ENCODE data around the gene SLC1A2.

The SLC1A2 gene

DNA sequence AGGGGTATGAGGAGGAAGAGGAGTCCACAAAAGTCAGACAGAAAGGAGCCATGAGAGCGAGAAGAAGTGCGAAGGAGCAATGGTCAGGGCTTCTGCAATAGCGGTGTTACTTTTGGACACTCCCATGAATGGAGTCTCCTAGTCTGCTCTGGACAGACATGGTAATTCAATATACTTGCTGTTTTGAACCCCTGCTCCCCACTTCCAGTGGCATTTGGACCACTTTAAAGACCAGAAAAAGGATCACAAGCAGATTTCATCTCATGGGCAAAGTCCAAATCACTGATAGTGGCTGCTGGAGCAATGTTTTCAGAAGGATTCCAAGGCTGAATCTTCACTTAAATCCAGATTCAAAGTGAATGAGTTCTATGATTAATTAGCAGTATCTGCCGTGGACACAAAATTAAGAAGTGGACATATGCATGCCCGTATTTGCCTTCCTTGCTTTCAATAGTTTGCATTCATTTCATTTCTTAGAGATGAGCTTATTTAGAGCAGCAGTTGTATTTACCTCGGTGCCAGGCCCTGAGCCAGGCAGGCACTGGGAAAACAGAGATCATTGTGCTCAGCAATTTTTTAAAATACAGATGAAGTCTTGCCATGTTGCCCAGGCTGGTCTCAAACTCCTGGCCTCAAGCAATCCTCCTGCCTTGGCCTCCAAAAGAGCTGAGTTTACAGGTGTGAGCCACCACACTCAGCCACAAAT lies 72.0 kb downstream of the SLC1A2 start:
- Histone ChIP-seq H3K4me3 (ENCODE audit: low read depth, low read length) (no peak overlapping the region), H3K4me1 (no peaks in the 10 kb centered on the region), H3K9me3 (no peaks in the 10 kb centered on the region), H3K36me3 (no peaks in the 10 kb centered on the region), H3K27me3 (no peaks in the 10 kb centered on the region)
- no peak for DNase-seq
- TF ChIP-seq, protein P1, sequence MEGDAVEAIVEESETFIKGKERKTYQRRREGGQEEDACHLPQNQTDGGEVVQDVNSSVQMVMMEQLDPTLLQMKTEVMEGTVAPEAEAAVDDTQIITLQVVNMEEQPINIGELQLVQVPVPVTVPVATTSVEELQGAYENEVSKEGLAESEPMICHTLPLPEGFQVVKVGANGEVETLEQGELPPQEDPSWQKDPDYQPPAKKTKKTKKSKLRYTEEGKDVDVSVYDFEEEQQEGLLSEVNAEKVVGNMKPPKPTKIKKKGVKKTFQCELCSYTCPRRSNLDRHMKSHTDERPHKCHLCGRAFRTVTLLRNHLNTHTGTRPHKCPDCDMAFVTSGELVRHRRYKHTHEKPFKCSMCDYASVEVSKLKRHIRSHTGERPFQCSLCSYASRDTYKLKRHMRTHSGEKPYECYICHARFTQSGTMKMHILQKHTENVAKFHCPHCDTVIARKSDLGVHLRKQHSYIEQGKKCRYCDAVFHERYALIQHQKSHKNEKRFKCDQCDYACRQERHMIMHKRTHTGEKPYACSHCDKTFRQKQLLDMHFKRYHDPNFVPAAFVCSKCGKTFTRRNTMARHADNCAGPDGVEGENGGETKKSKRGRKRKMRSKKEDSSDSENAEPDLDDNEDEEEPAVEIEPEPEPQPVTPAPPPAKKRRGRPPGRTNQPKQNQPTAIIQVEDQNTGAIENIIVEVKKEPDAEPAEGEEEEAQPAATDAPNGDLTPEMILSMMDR (IDR thresholded peaks at IDR 0.05; ENCODE audit: low read depth, low read length): no peak

DNA sequence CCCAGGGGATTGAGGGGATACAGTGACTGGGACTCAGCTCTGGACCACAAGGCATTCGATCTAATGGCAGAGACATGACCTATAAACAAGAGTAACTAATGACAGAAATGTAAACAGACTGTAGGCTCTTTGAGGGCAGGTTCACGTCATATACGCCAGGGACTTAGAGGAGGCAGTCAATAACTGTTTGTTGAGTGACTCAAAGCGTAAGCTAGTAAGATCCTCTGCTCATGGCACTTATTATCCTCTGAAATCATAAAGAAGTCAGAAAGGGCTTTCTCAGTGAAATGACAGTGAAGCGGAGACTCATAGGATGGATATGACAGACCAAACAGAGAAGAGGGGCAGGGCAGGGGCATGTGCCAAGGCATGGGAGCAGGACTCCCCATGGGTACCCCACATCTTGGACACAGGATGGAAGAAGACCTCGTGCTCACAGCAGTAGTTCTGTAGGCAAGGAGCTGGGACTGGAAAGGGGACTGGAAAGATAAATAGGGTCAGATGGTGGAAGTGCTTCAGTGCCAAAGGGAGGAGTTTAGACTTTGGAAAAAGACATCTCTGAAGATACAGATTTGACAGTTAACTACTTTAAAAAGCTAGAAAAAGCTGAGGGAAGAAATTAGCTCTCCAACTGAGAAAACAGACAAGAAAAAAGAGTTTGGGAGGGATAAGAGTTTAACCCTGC lies 72.7 kb downstream of the SLC1A2 start:
- Histone ChIP-seq H3K4me3 (ENCODE audit: low read depth, low read length) (no peak overlapping the region), H3K9me3 (no peaks in the 10 kb centered on the region), H3K4me1 (no peaks in the 10 kb centered on the region), H3K36me3 (no peaks in the 10 kb centered on the region), H3K27me3 (no peaks in the 10 kb centered on the region)
- TF ChIP-seq, protein P1 (IDR thresholded peaks at IDR 0.05; ENCODE audit: low read depth, low read length): no peak
- DNase-seq: no peak

DNA sequence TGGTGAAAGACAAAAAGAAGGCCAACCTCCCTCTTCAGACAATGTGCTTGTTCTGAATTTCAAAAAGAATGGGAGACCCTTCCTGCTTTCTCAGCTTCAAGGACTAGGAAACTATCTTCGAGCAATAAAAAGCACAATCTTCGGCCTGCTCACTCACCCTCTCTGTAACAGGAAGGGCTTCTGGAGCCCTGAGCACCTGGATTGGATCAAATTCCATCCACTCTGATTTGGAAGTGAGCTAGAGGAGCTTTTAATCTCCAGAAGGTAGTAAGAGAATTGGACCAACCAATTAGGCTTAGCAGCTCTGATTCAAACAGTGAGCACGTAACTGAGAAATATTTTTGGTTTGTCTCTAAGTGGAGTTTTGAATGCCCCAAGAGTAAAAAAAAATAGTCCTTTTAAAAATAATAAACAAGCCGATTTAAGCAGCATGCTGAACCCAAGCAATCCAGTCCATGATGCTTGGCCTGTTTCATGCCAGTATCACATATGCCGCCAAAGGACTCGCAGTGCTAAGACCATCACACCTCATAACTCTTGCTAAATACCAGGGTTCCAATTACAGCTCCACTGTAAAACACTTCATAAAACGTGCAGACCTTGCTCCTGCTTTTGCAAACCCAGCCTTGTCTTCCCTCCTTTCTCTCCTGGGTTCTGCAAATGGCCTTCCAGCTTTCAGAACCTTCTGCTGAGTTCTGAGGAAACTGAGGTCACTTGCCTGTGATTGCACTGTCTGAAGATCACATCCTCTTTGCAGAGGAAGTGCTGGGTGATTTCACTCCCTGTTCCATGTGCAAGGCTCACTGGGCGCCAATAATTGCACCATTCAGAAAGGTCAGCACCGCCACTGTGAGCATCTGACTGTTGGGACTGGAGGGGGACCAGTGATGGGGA lies 74.4 kb downstream of the SLC1A2 start:
- Histone ChIP-seq H3K4me1 (no peaks in the 10 kb centered on the region), H3K4me3 (ENCODE audit: low read depth, low read length) (no peak overlapping the region), H3K36me3 (no peaks in the 10 kb centered on the region), H3K9me3 (no peaks in the 10 kb centered on the region), H3K27me3 (no peaks in the 10 kb centered on the region)
- TF ChIP-seq, protein P1 (IDR thresholded peaks at IDR 0.05; ENCODE audit: low read depth, low read length): no peak
- no peak for DNase-seq

DNA sequence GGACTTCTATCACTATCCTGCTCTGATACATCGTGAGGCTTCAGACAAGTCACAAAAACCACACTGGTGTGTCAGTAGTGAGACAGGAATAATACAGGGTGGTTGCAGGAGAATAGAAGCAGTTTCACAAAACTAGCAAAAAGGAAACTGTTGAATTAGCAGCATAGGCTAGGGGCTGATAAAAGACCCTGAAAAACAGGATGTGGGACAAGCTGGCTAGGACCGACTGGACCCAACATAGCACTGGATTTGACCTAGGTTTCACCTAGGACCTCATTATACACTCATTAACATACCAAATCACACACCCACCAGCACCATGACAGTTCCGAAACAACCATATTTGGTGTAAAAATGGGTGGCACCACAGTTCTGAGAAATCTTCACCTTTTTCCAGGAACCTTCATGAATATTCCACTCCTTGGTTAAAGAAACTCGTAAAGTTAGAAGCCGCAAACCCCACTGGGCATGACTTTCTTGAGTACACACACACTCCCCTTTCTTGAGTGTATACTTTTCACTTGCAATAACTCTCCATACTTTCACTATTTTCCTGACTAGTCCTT lies 76.2 kb downstream of the SLC1A2 start:
- Histone ChIP-seq H3K4me1 (no peaks in the 10 kb centered on the region), H3K27me3 (no peaks in the 10 kb centered on the region), H3K36me3 (no peaks in the 10 kb centered on the region), H3K9me3 (no peaks in the 10 kb centered on the region), H3K4me3 (ENCODE audit: low read depth, low read length) (no peak overlapping the region)
- DNase-seq: no peak
- TF ChIP-seq, protein P1 (IDR thresholded peaks at IDR 0.05; ENCODE audit: low read depth, low read length): no peak

DNA sequence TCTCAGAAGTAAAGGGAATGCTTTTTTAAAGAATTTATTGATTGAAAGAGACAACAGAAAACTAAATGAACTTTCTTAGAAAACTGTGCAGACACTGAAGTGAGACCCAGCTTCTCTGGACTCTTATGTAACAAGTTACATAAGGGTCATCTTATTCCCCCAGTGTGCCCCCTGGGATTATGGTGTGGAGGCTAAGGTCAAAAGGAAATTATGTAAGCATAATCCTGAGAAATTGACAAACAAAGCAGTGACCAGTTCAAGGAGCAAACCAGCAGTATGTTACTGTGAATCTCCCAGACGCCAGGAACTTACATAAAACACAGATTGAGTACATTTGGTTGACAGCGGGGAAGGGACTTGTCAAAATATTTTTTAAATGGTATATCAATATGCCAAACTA lies 78.6 kb downstream of the SLC1A2 start:
- no peaks in the 10 kb centered on the region for H3K9me3 ChIP-seq
- H3K4me3 ChIP-seq (ENCODE audit: low read depth, low read length): no peak overlapping the region
- TF ChIP-seq, protein P1 (IDR thresholded peaks at IDR 0.05; ENCODE audit: low read depth, low read length): no peak
- no peaks in the 10 kb centered on the region for H3K4me1 ChIP-seq
- H3K36me3 ChIP-seq: no peaks in the 10 kb centered on the region
- no peak for DNase-seq
- no peaks in the 10 kb centered on the region for H3K27me3 ChIP-seq
